Stimulated activated CD4-positive, alpha-beta T cell treated with anti-CD3 and anti-CD28 coated beads, Interleukin-4, amount 100 ng/mL, for 4 hours (primary cell): ENCODE results near the gene DLGAP4.

Experiments
- DNase-seq, 2 experiments: peaks; one replicate each; pipeline ENCODE4 v3.0.0-alpha.2; 2020

Gene DLGAP4

GRCh38 chr20:36478137-36478905 is 172.2 kb downstream of the DLGAP4 start:
- DNase-seq = no peak

GRCh38 chr20:36479938-36480337 is 173.8 kb downstream of the DLGAP4 start:
- no peak for DNase-seq

DNA sequence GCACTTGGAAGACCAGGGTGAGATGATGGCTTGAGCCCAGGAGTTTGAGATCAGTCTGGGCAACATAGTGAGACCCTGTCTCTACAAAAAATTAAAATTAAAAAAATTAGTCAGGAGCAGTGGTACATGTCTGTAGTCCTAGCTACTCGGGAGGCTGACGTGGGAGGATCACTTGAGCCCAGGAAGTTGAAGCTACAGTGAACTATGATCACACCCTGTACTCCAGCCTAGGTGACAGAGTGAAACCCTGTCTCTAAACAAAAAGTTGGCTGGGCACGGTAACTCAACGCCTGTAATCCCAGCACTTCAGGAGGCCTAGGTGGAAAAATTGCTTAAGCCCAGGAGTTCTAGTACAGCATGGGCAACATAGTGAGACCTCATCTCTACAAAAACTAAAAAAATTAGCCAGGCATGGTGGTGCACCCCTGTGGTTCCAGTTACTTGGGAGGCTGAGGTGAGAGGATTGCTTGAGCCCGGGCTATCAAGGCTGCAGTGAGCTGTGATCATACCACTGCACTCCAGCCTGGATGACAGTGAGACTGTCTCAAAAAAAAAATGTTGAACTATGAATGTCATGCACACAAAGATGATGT is 174.4 kb downstream of the DLGAP4 start:
- DNase-seq = no peak

GRCh38 chr20:36481380-36482043 is 175.4 kb downstream of the DLGAP4 start:
- DNase-seq = no peak

DNA sequence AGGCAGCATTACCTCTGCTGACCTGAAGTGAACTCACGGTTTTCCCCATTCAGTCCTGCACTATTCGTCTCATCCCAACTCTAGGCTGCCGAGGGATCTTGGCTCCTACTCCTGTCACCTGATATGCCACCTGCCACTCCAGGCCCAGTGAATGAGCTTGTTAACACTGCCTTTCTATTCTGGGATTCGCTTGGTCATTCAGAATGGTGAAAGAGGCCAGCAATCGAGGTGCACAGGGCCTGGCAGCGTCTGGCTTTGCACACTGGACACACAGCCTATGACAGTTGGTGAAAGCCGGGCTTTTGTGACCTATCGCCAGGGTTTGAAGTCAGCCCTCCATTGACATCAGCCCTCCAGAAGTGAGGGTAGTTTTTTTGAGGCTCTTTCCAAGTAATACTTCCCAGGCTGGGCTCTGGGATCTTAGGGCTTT is 175.9 kb downstream of the DLGAP4 start:
- DNase-seq = no peak

DNA sequence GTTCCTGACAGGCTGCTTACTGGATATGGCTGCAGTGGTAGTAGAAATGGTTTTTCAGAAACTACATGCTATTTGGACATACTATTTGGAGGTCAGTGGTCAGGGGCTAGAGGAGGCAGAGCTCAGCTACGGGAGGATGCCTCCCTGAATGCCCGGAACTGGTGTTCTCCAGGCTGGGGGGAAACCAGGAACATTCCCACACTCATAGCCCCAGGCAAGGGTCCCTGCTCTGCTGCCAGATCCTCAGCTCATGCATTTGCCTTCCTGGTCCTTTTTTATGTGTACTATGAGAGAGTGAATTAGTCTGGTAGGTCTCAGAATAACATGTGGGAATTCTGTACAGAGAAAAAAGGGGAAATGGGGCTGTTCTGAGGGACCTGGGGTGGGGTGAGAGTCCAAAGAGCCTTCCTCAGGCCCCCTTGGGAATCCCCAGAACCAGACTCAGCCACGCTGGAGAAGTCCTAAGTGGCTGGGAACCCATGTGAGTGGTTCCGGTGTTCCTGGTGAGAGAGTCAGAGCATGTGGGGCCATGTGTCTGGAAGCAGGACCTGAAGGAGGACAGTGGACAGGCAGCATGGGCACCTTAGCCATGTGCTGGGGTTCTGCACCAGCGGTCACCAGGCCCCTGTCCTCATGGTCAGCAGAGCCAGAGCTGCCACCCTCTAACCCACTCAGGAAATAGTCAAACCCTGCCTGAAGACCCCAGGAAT is 177.2 kb downstream of the DLGAP4 start:
- DNase-seq = no peak

- no peak for DNase-seq
Observed at GRCh38 chr20:36483919-36484808, 178.0 kb downstream of the DLGAP4 start.

DNA sequence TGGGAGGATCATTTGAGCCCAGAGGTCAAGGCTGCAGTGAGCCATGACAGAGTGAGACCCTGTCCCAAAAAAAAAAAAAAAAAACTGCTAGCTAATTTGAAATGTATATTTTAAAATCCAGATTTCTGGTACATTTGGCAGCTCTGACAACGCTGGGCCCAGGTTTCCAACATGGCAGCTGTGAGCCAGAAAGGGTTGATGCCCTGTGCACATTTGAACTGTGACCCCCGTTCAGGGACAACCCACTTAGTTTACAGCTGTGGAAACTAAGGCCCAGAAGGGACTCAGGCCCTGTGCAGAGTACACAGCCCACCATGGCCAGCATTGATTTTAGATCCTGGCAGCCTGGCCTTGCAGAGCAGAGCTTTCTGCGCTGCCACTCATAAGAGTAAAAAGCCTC is 179.1 kb downstream of the DLGAP4 start:
- DNase-seq = no peak

- DNase-seq = no peak
Observed at GRCh38 chr20:36487069-36487468, 180.9 kb downstream of the DLGAP4 start.

GRCh38 chr20:36490191-36490590 is 184.1 kb downstream of the DLGAP4 start:
- DNase-seq = no peak

GRCh38 chr20:36491901-36492617 is 185.9 kb downstream of the DLGAP4 start:
- DNase-seq = peak; percentile 28 to 47

- DNase-seq = no peak
Observed at GRCh38 chr20:36493051-36493800, 187.1 kb downstream of the DLGAP4 start.

DNA sequence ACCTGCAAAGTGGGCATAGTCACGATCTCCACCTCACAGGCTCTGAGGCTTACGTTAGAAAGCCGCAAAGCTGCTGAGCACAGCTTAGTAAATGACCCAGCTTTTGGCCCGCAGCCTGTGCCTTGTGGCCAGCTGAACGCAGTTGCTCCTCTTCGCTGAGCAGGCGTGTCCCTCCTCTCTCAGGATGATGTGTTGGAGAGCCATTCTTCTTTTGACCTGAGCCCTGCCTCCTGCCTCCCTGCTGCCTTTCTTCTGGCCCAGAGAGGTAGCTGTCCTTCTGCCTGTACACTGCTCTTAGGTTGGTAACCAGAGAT is 187.6 kb downstream of the DLGAP4 start:
- DNase-seq = no peak

DNA sequence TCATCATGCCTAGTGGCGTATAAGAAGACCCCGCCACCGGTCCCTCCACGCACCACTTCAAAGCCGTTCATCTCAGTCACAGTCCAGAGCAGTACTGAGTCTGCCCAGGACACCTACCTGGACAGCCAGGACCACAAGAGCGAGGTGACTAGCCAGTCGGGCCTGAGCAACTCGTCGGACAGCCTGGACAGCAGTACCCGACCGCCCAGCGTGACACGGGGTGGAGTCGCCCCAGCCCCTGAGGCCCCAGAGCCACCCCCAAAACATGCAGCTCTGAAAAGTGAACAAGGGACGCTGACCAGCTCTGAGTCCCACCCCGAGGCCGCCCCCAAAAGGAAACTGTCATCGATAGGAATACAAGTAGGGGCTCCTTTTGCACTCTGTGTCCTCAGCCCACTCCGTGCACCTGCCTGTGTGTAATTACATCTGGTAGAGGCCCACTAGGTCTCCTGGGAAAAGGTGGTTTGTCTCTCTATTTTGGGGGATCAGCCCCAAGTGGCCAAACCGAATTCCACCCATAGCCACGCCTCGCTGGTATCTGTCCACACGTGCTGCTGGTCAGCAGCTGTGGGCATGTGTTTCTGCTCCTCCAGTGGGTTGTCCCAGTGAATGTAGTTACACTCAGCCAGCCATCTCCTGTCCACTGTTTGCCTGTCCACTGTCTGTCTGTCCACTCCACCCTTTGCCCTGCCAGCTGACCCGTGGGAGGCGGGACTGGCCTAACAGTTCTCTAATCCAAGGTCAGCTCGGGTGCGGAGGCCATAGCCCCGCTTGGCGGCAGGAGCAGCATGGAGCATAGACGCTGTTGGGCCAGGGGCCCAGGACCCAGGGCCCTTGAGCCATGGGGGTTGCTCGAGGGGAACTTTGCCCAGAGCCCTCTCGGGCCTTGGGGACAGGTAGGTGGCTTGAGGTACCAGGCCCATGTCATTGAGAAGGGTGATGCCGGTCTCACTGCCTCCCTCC is 190.8 kb downstream of the DLGAP4 start:
- no peak for DNase-seq

DNA sequence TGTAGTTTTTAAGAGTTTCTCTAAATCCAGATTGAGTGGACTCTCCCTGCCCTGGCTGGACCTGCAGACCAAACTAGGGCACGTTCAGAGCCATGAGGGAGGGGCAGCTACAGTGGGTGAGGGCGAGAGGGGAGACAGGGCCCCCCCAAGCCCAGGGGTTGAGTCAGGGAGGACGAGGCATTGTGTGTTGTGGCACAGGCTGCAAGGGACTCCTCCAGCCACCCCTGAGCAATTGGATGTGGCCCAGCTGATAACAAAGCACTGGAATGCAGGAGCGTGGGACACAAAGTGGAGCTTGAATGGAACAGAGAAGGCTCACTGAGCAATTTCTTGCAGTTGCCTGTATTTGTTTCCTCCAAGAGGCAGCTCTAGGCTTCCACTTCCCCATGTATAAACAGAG is 191.7 kb downstream of the DLGAP4 start:
- no peak for DNase-seq

DNA sequence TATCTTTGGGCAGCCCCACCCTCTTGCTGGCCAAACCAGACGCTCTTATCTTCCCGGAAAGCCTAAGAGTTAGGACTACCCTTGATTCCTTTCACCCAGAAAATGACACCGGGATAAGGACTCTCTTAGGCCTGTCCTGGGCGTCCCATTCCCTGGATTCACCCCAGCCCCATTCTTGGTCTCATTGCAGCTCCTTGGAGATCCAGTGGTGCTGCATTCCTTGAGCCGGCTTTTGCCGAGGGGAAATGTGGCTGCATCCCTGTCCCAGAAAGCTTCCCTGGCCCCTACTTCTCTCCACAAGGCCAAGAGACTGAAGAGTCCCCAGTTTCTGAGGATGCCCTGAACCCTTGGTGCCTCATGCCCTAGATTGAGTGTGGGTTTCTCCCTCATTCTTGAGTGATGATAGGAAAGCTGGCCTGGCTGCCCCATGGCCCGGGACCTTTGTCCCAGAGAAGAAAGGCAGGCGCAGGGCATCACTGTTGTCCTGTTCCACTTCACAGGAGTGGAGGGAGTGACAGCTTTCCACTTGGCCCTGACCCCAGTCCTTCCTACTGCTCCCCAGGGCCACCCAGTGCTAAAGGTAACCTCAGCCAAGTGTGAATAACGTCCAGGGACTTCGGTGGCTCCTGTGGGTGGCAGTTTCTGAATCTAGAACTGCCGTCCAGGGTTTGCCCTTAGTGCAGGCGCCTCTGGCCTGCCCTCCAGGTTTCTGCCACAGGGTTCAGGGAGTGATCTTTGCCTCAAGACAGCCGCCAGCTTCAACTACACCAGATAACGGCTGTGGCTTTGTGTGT is 192.4 kb downstream of the DLGAP4 start:
- no peak for DNase-seq

- DNase-seq = no peak
Observed at GRCh38 chr20:36499211-36499610, 193.1 kb downstream of the DLGAP4 start.

DNA sequence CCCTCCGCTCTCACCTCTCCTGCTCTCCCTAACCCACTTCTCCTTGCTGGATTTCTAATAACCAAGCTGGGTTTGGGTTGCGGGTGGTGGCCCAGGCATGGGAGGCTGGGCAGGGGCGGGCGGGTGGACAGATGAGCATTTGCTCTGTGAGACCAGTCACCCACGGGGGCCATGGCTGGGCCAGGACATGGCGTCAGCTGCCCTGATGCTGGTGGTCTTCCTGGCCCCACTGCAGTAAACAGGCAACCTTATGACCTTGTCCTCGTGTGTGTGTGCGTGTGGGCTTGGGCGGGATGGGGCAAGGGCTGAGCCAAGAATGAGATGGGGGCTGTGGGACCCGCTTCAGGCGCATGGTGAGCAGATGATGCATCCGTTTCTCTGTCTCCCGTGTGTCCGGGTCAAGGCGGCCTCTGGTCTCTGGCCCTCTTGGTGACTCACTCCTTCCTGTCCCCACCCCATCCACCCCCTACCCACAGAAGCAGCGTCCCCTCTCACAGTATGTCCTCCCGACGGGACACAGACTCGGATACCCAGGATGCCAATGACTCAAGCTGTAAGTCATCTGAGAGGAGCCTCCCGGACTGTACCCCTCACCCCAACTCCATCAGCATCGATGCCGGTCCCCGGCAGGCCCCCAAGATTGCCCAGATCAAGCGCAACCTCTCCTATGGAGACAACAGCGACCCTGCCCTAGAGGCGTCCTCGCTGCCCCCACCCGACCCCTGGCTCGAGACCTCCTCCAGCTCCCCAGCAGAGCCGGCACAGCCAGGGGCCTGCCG is 193.8 kb downstream of the DLGAP4 start:
- DNase-seq = no peak
